ENCODE measurements around the gene ELF5.

Gene ELF5

GRCh38 chr11:34451053-34451452 is 62.5 kb downstream of the ELF5 start:
- DNase-seq (ENCODE audit: low spot score): no peak

GRCh38 chr11:34449013-34449412 is 64.6 kb downstream of the ELF5 start:
- DNase-seq (ENCODE audit: low spot score): no peak

- no peak for DNase-seq (ENCODE audit: low spot score)
Measured at GRCh38 chr11:34448223-34448994, 65.2 kb downstream of the ELF5 start.

- no peak for DNase-seq (ENCODE audit: low spot score)
Measured at GRCh38 chr11:34447044-34447443, 66.5 kb downstream of the ELF5 start.

- DNase-seq (ENCODE audit: low spot score): no peak
Measured at GRCh38 chr11:34446386-34446785, 67.2 kb downstream of the ELF5 start.

- no peak for DNase-seq (ENCODE audit: low spot score)
Measured at GRCh38 chr11:34445956-34446355, 67.6 kb downstream of the ELF5 start.

GRCh38 chr11:34444428-34444827 is 69.2 kb downstream of the ELF5 start:
- DNase-seq (ENCODE audit: low spot score): no peak

GRCh38 chr11:34443136-34443535 is 70.5 kb downstream of the ELF5 start:
- DNase-seq (ENCODE audit: low spot score): no peak

- no peak for DNase-seq (ENCODE audit: low spot score)
Measured at GRCh38 chr11:34441814-34442213, 71.8 kb downstream of the ELF5 start.

DNA sequence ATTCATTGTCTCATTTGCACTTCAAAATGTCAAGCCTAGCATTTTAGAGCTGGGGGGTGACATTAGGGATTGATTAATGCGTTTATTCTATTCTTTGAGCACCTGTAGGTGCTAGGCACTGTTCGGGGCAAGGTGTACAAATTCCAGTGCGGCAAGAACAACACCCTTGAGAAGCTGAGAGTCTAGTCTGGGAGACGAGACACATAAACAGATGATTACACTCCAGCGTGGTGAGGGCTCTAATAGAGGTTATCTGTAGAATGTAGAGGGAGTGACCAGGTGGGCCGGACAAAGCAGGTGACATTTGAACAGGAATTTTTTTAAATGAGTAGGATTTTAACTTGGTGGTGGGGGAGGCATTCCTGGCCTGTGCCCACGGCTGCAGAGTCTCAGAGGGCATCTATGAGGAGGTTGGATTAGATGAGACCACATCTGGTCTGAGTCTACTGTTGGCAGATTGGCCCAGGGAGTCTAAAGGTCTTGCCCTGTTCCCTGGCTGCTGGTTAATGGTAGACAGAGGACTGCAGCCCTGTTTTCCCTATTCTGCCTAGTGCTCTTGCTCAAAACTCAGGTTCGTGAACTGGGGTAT is 73.9 kb downstream of the ELF5 start:
- DNase-seq (ENCODE audit: low spot score): no peak

GRCh38 chr11:34438529-34439507 is 74.8 kb downstream of the ELF5 start, which contains the start of gene CAT:
Gene CAT, plus strand, starts transcription at chr11:34438934. Its CDS starts 80 bp downstream, at chr11:34439014.
- DNase-seq (ENCODE audit: low spot score): peak; percentile 98

- no peak for DNase-seq (ENCODE audit: low spot score)
Measured at GRCh38 chr11:34437224-34438125, 76.1 kb downstream of the ELF5 start.

- DNase-seq (ENCODE audit: low spot score): no peak
Measured at GRCh38 chr11:34433899-34434298, 79.7 kb downstream of the ELF5 start.

DNA sequence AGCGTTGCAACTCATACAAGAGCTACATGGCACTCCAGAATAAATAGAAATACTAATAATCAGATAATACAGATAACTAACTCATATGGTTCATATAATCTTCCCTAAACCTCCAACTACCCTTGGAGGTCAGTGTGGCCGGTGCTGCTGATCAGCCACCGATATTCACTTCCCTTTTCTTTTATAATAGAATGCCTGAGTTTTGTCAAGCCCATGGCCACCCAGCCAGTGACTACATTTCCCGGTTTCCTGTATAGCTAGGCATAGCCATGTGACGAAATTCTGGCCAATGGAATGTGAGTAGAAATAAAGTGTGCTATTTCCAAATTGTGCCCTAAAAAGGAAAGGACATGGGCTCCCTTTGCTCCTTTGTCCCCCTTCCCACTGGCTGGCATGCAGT is 80.8 kb downstream of the ELF5 start:
- DNase-seq (ENCODE audit: low spot score): no peak

DNA sequence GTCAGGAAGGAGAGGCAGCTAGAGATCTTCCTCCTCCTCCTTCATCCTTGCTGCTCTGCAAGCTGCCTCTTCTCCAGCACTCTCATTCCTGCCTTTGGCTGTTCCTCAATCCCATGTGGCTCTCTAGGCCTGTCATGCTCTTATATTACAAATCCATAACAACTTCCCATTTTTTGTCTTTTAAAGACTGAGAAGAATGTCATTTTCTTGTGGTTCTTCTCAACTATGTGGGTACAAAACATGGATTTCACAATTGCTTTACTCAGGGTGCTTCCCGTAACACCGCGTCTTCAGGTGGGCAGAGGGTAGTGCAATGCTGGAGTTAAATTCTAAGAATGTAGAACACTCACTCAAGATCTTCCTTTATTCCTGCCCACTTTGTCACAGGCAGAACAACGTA is 81.6 kb downstream of the ELF5 start:
- no peak for DNase-seq (ENCODE audit: low spot score)

Data from CD4-positive, alpha-beta T cell treated with Interleukin-15 for 4 hours (primary cell).